GM06990 (cell line): Measurements from ENCODE around the gene CTDSP2.
"Not testable (repeated sequence)": the region's sequence is repeated elsewhere in the genome, so short reads cannot be mapped to it uniquely, and the experiment has no call there.

Experiments used
- DNase-seq: peaks from one replicate; pipeline ENCODE4 v3.0.0-alpha.2; 2011; ENCODE audit not compliant: insufficient read length; ENCODE audit errors: extremely low read depth
- H3K27me3 ChIP-seq: replicated peaks from 2 replicates; pipeline ENCODE4 v1.6.0; 2011; ENCODE audit warnings: low read length; ENCODE audit not compliant: control insufficient read depth, insufficient read depth
- H3K36me3 ChIP-seq: 2 replicates; pipeline ENCODE4 v1.5.1; 2011; ENCODE audit warnings: low read length; ENCODE audit not compliant: control insufficient read depth, insufficient read depth
- H3K4me3 ChIP-seq: replicated peaks from 2 replicates; pipeline ENCODE4 v1.5.1; 2011; ENCODE audit warnings: low read depth, mild to moderate bottlenecking, control low read depth, low read length
- CTCF ChIP-seq: IDR thresholded peaks from 2 replicates; pipeline ENCODE4 v1.5.1; 2011; ENCODE audit warnings: low read length, control low read depth, mild to moderate bottlenecking, inconsistent platforms; ENCODE audit not compliant: insufficient read depth, poor library complexity, severe bottlenecking

Gene CTDSP2

GRCh38 chr12:57851552-57851951 is 5.0 kb upstream of the CTDSP2 start:
- H3K27me3 ChIP-seq, result no peaks in the 10 kb centered on the region; the same call in none of the 2 replicates
- H3K36me3 ChIP-seq, result no peaks in the 10 kb centered on the region
- no peak for TF ChIP-seq CTCF
- no peak for DNase-seq
- no peak overlapping the region for H3K4me3 ChIP-seq

GRCh38 chr12:57850854-57851430 is 4.4 kb upstream of the CTDSP2 start:
- DNase-seq, result no peak
- no peak overlapping the region for H3K4me3 ChIP-seq

GRCh38 chr12:57849447-57849846 is 2.9 kb upstream of the CTDSP2 start:
- not testable (repeated sequence) for DNase-seq, H3K27me3 ChIP-seq, H3K36me3 ChIP-seq, H3K4me3 ChIP-seq

More at GRCh38 chr12:57850854-57851430, 4.4 kb upstream of the CTDSP2 start:
- Histone ChIP-seq H3K36me3 (no peaks in the 10 kb centered on the region), H3K27me3 (no peaks in the 10 kb centered on the region; the same call in none of the 2 replicates)
- TF ChIP-seq CTCF, result no peak

GRCh38 chr12:57849035-57849434 is 2.5 kb upstream of the CTDSP2 start:
- H3K36me3 ChIP-seq, result no peaks in the 10 kb centered on the region
- no peak overlapping the region for H3K4me3 ChIP-seq
- DNase-seq, result no peak
- no peak for TF ChIP-seq CTCF
- no peaks in the 10 kb centered on the region; the same call in none of the 2 replicates for H3K27me3 ChIP-seq

- DNase-seq, result no peak
- Histone ChIP-seq H3K27me3 (no peaks in the 10 kb centered on the region; the same call in 1 of the 2 replicates), H3K36me3 (no peaks in the 10 kb centered on the region), H3K4me3 (no peak overlapping the region)
- no peak for TF ChIP-seq CTCF
Measured at GRCh38 chr12:57848208-57848607, 1.7 kb upstream of the CTDSP2 start.

GRCh38 chr12:57846285-57846576 is 298 bp downstream of the CTDSP2 start:
- H3K27me3 ChIP-seq, result no peaks in the 10 kb centered on the region
- DNase-seq, result no peak
- no peak for TF ChIP-seq CTCF
- H3K36me3 ChIP-seq, result no peaks in the 10 kb centered on the region
- peak overlapping the region; percentile 91 for H3K4me3 ChIP-seq
